Lung microvascular endothelial cell (primary cell): ENCODE data around the gene PAIP1. TPM values are rescaled to one million over a fixed set of nuclear protein-coding genes. Genes with fewer than 3 reads are reported as not detected.
"Not testable (repeated sequence)": the region's sequence is repeated elsewhere in the genome, so short reads cannot be mapped to it uniquely, and the experiment has no call there.

Experiments
- DNase-seq, 2 donors: peaks; one replicate each; pipeline versions ENCODE4 v3.0.0 to v3.0.0-alpha.2; 2010; ENCODE audit warnings: low read depth in 2 of 2
- total RNA-seq: library from RNA; depleted of rRNA; stranded (reverse); fragments of >200 nt; gene quantifications from 2 replicates; pipeline ENCODE4 v1.2.1, GENCODE V29; 2014

The PAIP1 gene
- total RNA-seq, 1 donor from 2014 or later, result 71.8 TPM

GRCh38 chr5:43520615-43521014 lies 36.3 kb downstream of the PAIP1 start:
- no peak for DNase-seq

GRCh38 chr5:43515678-43516048 lies 41.2 kb downstream of the PAIP1 start:
- DNase-seq, result no peak

GRCh38 chr5:43514816-43515677 lies 41.8 kb downstream of the PAIP1 start, which contains the start of gene C5orf34:
Gene C5orf34 (minus strand): TSS chr5:43515148. CDS start chr5:43509339, 5,809 bp downstream.
- peak; percentile 96 to 97 for DNase-seq

GRCh38 chr5:43514471-43514815 lies 42.4 kb downstream of the PAIP1 start:
- DNase-seq, result peak; percentile 48 to 68

- no peak for DNase-seq
Observed at GRCh38 chr5:43514025-43514424, 42.9 kb downstream of the PAIP1 start.

- DNase-seq, result not testable (repeated sequence)
Observed at GRCh38 chr5:43511062-43511461, 45.8 kb downstream of the PAIP1 start.

GRCh38 chr5:43498581-43498980 lies 58.3 kb downstream of the PAIP1 start:
- DNase-seq, result no peak

GRCh38 chr5:43497311-43498104 lies 59.4 kb downstream of the PAIP1 start:
- DNase-seq, result no peak

GRCh38 chr5:43491326-43491725 lies 65.6 kb downstream of the PAIP1 start:
- no peak for DNase-seq

GRCh38 chr5:43486353-43486752 lies 70.5 kb downstream of the PAIP1 start:
- no peak for DNase-seq

- DNase-seq, result peak in 1 of 2 donors; percentile 1
Observed at GRCh38 chr5:43485406-43485805, 71.5 kb downstream of the PAIP1 start.

GRCh38 chr5:43484106-43484849 lies 72.6 kb downstream of the PAIP1 start:
- DNase-seq, result peak; percentile 86 to 90

- peak; percentile 95 for DNase-seq
Observed at GRCh38 chr5:43483298-43484105, 73.4 kb downstream of the PAIP1 start, which contains the start of gene TMEM267. Gene TMEM267 (minus strand): TSS chr5:43483865. CDS start chr5:43453969, 29,896 bp downstream.

- peak; percentile 11 to 21 for DNase-seq
Observed at GRCh38 chr5:43482490-43483297, 74.2 kb downstream of the PAIP1 start.

Other genes starting within 250 kb of the PAIP1 start
- gene HMGCS1, start 243.7 kb downstream of the PAIP1 start, total RNA-seq, result 43.8 and 52.2 TPM in 2 replicates
- 0.65 and 2.6 TPM in 2 replicates for gene CCL28, start 144.7 kb downstream of the PAIP1 start, total RNA-seq
- gene TMEM267, start 73.2 kb downstream of the PAIP1 start, total RNA-seq, result 4.1 and 7.7 TPM in 2 replicates
- gene C5orf34, start 41.9 kb downstream of the PAIP1 start, total RNA-seq, result 1.4 and 2.0 TPM in 2 replicates
- gene NNT, start 46.1 kb upstream of the PAIP1 start, total RNA-seq, result 55.8 and 68.1 TPM in 2 replicates